ENCODE data around the gene PLEKHM1.

The PLEKHM1 gene

GRCh38 chr17:45427181-45427835, 63.2 kb downstream of the PLEKHM1 start:
- no peak for DNase-seq (ENCODE audit: low read depth)

- no peak for DNase-seq (ENCODE audit: low read depth)
Measured at GRCh38 chr17:45426561-45426960, 64.0 kb downstream of the PLEKHM1 start.

GRCh38 chr17:45425984-45426413, 64.5 kb downstream of the PLEKHM1 start:
- DNase-seq (ENCODE audit: low read depth) = no peak

- no peak for DNase-seq (ENCODE audit: low read depth)
Measured at GRCh38 chr17:45425125-45425983, 65.2 kb downstream of the PLEKHM1 start.

- DNase-seq (ENCODE audit: low read depth) = no peak
Measured at GRCh38 chr17:45424769-45425124, 65.8 kb downstream of the PLEKHM1 start.

- no peak for DNase-seq (ENCODE audit: low read depth)
Measured at GRCh38 chr17:45423975-45424335, 66.6 kb downstream of the PLEKHM1 start.

- DNase-seq (ENCODE audit: low read depth) = no peak
Measured at GRCh38 chr17:45423304-45423974, 67.1 kb downstream of the PLEKHM1 start.

- no peak for DNase-seq (ENCODE audit: low read depth)
Measured at GRCh38 chr17:45414990-45415881, 75.3 kb downstream of the PLEKHM1 start.

GRCh38 chr17:45413498-45413923, 77.0 kb downstream of the PLEKHM1 start:
- DNase-seq (ENCODE audit: low read depth) = no peak

- DNase-seq (ENCODE audit: low read depth) = no peak
Measured at GRCh38 chr17:45411348-45412105, 79.0 kb downstream of the PLEKHM1 start.

- peak; percentile 24 for DNase-seq (ENCODE audit: low read depth)
Measured at GRCh38 chr17:45410144-45411091, 80.1 kb downstream of the PLEKHM1 start.

- DNase-seq (ENCODE audit: low read depth) = no peak
Measured at GRCh38 chr17:45409659-45410076, 80.9 kb downstream of the PLEKHM1 start.

- DNase-seq (ENCODE audit: low read depth) = no peak
Measured at GRCh38 chr17:45408611-45409421, 81.7 kb downstream of the PLEKHM1 start.

- DNase-seq (ENCODE audit: low read depth) = no peak
Measured at GRCh38 chr17:45406107-45406506, 84.4 kb downstream of the PLEKHM1 start.

GRCh38 chr17:45405250-45406086, 85.1 kb downstream of the PLEKHM1 start:
- no peak for DNase-seq (ENCODE audit: low read depth)

- DNase-seq (ENCODE audit: low read depth) = no peak
Measured at GRCh38 chr17:45404870-45405249, 85.7 kb downstream of the PLEKHM1 start.

- no peak for DNase-seq (ENCODE audit: low read depth)
Measured at GRCh38 chr17:45403906-45404490, 86.5 kb downstream of the PLEKHM1 start.

GRCh38 chr17:45402916-45403315, 87.6 kb downstream of the PLEKHM1 start:
- DNase-seq (ENCODE audit: low read depth) = no peak
